ENCODE data around the gene QSOX2. TPM values are rescaled to one million over a fixed set of nuclear protein-coding genes. Genes with fewer than 3 reads are reported as not detected.

The QSOX2 gene
- total RNA-seq (2014; rRNA removed; shearing (Covaris generic)), result 9.0 and 13.7 TPM in 2 replicates

GRCh38 chr9:136245219-136246150, at the start of gene QSOX2:
Gene QSOX2, minus strand, starts transcription at chr9:136245812. Its CDS starts 9 bp downstream, at chr9:136245803.
- in situ Hi-C loops (cut with HindIII; ENCODE audit: low sequenced_read_pairs), result no loop called here

GRCh38 chr9:136295055-136295454, 49.4 kb upstream of the QSOX2 start:
- no peak for DNase-seq (ENCODE audit: low spot score)
- in situ Hi-C loops (cut with HindIII; ENCODE audit: low sequenced_read_pairs), result no loop called here

More at GRCh38 chr9:136245219-136246150, at the start of gene QSOX2:
- peak; percentile 90 for DNase-seq (ENCODE audit: low spot score)

- no peak for DNase-seq (ENCODE audit: low spot score)
- in situ Hi-C loops (cut with HindIII; ENCODE audit: low sequenced_read_pairs), result no loop called here
Measured at GRCh38 chr9:136294437-136294836, 48.8 kb upstream of the QSOX2 start.

GRCh38 chr9:136293476-136294077, 48.0 kb upstream of the QSOX2 start:
- DNase-seq (ENCODE audit: low spot score), result no peak
- in situ Hi-C loops (cut with HindIII; ENCODE audit: low sequenced_read_pairs), result no loop called here

GRCh38 chr9:136292591-136293448, 47.2 kb upstream of the QSOX2 start:
- DNase-seq (ENCODE audit: low spot score), result no peak
- in situ Hi-C loops (cut with HindIII; ENCODE audit: low sequenced_read_pairs), result no loop called here

GRCh38 chr9:136292026-136292538, 46.5 kb upstream of the QSOX2 start:
- in situ Hi-C loops (cut with HindIII; ENCODE audit: low sequenced_read_pairs), result no loop called here

GRCh38 chr9:136291306-136292025, 45.9 kb upstream of the QSOX2 start:
- DNase-seq (ENCODE audit: low spot score), result peak; percentile 95
- in situ Hi-C loops (cut with HindIII; ENCODE audit: low sequenced_read_pairs), result no loop called here

More at GRCh38 chr9:136292026-136292538, 46.5 kb upstream of the QSOX2 start:
- no peak for DNase-seq (ENCODE audit: low spot score)

GRCh38 chr9:136290508-136291000, 44.9 kb upstream of the QSOX2 start:
- in situ Hi-C loops (cut with HindIII; ENCODE audit: low sequenced_read_pairs), result no loop called here
- DNase-seq (ENCODE audit: low spot score), result no peak

GRCh38 chr9:136289651-136290507, 44.3 kb upstream of the QSOX2 start:
- no peak for DNase-seq (ENCODE audit: low spot score)

GRCh38 chr9:136287960-136288753, 42.5 kb upstream of the QSOX2 start:
- DNase-seq (ENCODE audit: low spot score), result no peak

More at GRCh38 chr9:136289651-136290507, 44.3 kb upstream of the QSOX2 start:
- in situ Hi-C loops (cut with HindIII; ENCODE audit: low sequenced_read_pairs), result no loop called here

GRCh38 chr9:136286987-136287379, 41.4 kb upstream of the QSOX2 start:
- in situ Hi-C loops (cut with HindIII; ENCODE audit: low sequenced_read_pairs), result no loop called here
- no peak for DNase-seq (ENCODE audit: low spot score)

More at GRCh38 chr9:136287960-136288753, 42.5 kb upstream of the QSOX2 start:
- in situ Hi-C loops (cut with HindIII; ENCODE audit: low sequenced_read_pairs), result no loop called here

GRCh38 chr9:136286359-136286986, 40.9 kb upstream of the QSOX2 start:
- in situ Hi-C loops (cut with HindIII; ENCODE audit: low sequenced_read_pairs), result no loop called here
- no peak for DNase-seq (ENCODE audit: low spot score)

GRCh38 chr9:136285501-136286358, 40.1 kb upstream of the QSOX2 start:
- in situ Hi-C loops (cut with HindIII; ENCODE audit: low sequenced_read_pairs), result no loop called here
- no peak for DNase-seq (ENCODE audit: low spot score)

GRCh38 chr9:136284951-136285350, 39.3 kb upstream of the QSOX2 start:
- no peak for DNase-seq (ENCODE audit: low spot score)
- in situ Hi-C loops (cut with HindIII; ENCODE audit: low sequenced_read_pairs), result no loop called here

GRCh38 chr9:136284311-136284710, 38.7 kb upstream of the QSOX2 start:
- in situ Hi-C loops (cut with HindIII; ENCODE audit: low sequenced_read_pairs), result no loop called here
- no peak for DNase-seq (ENCODE audit: low spot score)

Data from G401 (cell line).